Chondrocyte (in vitro differentiated cells): Measurements from ENCODE around the gene ATF6B. TPM values are rescaled to one million over a fixed set of nuclear protein-coding genes. Genes with fewer than 3 reads are reported as not detected.

Experiments
- DNase-seq: peaks from one replicate; pipeline ENCODE4 v3.0.0; 2021; ENCODE audit warnings: mixed read lengths, low spot score
- H3K27ac Mint-ChIP-seq: one replicate; pipeline ENCODE4 v1.8.0; 2021; ENCODE audit warnings: mild to moderate bottlenecking, moderate library complexity, mixed read lengths; ENCODE audit not compliant: unreplicated experiment
- H3K27me3 Mint-ChIP-seq: 2 replicates; pipeline ENCODE4 v1.8.0; 2021; ENCODE audit warnings: low read depth, mixed read lengths
- H3K36me3 Mint-ChIP-seq: 2 replicates; pipeline ENCODE4 v1.8.0; 2021; ENCODE audit warnings: low read depth, mixed read lengths
- H3K4me1 Mint-ChIP-seq: 2 replicates; pipeline ENCODE4 v1.8.0; 2021; ENCODE audit warnings: low read depth, mild to moderate bottlenecking, mixed read lengths
- H3K4me3 Mint-ChIP-seq: one replicate; pipeline ENCODE4 v1.8.0; 2021; ENCODE audit warnings: mild to moderate bottlenecking, moderate library complexity, mixed read lengths; ENCODE audit not compliant: unreplicated experiment
- H3K9me3 Mint-ChIP-seq: 2 replicates; pipeline ENCODE4 v1.8.0; 2021; ENCODE audit warnings: low read depth, mixed read lengths
- long read RNA-seq: library from polyadenylated mRNA; stranded (forward); transcript quantifications from one replicate; pipeline ENCODE4 v2.0.0, GENCODE V29; 2021
- total RNA-seq: library from RNA; stranded (reverse); gene quantifications from 3 replicates; pipeline ENCODE4 v1.2.1, GENCODE V29; 2021
- TF ChIP-seq, protein P1 (sequence below): fragments of 200-600 bp; sonication (generic); IDR thresholded peaks from 2 replicates; pipeline ENCODE4 v1.5.0; 2021; ENCODE audit warnings: antibody characterized with exemption, mild to moderate bottlenecking, moderate library complexity

The ATF6B gene
- 68.0 to 86.5 TPM (median 68.7 TPM) in 3 replicates for total RNA-seq
- long read RNA-seq, transcript ATF6B-210 (18 exons, 2,620 nt): major isoform, 5 of 13 reads
- long read RNA-seq, partial matches to known transcripts: 2 of 13 reads
- long read RNA-seq, other reads (novel, unspliced or antisense): 4 of 13 reads

DNA sequence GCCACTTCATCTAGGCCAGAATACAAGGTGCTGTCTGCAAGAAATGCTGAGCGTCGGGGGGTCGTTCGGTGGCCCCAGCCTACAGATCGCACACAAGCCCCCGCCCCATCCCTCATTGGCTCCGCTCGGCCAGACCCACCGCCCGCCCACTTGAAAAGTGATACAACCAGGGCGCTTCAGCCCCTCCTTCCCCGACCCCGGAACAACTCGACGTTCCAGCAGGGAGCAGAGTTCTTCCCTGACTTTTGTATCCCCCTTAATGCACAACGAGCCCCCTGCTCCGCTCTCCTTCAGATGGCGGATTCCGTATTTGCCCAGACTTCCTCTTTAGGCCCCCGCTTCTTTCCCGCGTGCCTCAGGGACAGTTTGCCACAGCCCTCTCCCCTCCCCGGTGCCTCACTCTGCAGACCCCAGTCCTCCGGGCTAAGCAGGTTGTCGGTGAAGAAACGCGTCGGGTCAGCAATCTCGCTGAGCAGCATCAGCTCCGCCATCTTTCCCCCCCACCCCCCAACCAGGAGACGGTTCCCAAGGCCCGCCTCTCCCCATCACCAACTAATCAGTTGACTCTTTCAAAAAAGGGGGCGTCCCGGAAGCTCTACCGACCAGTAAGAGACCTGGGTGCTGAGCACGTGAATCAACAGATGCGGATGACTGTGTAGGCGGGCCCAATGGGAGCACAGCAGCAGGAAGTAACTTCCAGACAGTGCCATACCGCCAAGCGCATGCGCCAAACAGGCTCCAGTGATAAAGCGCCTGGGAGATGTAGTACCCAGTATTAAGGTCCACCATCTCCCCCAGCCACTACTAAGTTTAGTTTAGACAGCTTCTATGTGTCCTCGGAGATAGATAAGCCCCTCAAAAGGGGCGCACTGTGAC is at the start of gene ATF6B:
TSS of gene ATF6B (minus strand) at position 530 of the 876 bp plus-strand sequence. CDS start at position 491, 39 bp downstream.
- H3K4me3 Mint-ChIP-seq: peak within 1 kb of the TSS; percentile 99
- peaks cover 9% of the 10 kb centered on the region for H3K36me3 Mint-ChIP-seq
- H3K9me3 Mint-ChIP-seq: no peaks in the 10 kb centered on the region
- peak within 1 kb of the TSS; percentile 99 for H3K27ac Mint-ChIP-seq
- peaks cover 34% of the 10 kb centered on the region for H3K4me1 Mint-ChIP-seq
- TF ChIP-seq, protein P1, sequence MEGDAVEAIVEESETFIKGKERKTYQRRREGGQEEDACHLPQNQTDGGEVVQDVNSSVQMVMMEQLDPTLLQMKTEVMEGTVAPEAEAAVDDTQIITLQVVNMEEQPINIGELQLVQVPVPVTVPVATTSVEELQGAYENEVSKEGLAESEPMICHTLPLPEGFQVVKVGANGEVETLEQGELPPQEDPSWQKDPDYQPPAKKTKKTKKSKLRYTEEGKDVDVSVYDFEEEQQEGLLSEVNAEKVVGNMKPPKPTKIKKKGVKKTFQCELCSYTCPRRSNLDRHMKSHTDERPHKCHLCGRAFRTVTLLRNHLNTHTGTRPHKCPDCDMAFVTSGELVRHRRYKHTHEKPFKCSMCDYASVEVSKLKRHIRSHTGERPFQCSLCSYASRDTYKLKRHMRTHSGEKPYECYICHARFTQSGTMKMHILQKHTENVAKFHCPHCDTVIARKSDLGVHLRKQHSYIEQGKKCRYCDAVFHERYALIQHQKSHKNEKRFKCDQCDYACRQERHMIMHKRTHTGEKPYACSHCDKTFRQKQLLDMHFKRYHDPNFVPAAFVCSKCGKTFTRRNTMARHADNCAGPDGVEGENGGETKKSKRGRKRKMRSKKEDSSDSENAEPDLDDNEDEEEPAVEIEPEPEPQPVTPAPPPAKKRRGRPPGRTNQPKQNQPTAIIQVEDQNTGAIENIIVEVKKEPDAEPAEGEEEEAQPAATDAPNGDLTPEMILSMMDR: no peak
- no peaks in the 10 kb centered on the region for H3K27me3 Mint-ChIP-seq
- DNase-seq: peak; percentile 99

DNA sequence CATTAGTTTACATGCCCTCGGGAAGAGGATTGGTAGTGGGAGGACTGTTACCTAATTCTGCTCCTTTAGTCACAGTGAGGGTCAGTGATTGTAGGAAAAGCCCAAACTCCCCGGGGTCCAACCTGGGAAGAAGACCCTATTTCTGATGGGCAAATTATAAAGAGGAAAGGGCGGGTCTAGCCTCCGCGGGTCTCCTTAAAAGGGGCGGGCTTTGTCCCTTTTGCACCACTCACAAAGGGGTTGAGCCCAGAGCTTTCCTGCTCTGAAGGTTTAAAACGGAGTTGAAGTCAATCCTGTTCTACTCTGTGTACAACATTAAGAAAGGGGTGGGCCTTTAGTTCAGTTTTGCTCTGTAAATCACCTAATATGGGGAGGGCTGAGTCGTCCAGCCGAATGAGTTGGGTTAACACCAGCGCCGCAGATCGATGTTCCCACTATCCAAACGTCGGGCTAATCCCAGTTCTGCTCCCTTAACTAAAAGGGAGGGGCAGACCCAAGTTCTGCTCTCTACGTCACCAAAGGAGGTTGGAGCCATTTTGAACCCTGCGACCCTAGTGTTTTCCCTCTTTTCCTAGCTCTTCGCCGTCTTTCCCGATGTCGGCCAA is 49.2 kb upstream of the ATF6B start:
- peaks cover 66% of the 10 kb centered on the region for H3K4me1 Mint-ChIP-seq
- TF ChIP-seq, protein P1: no peak
- H3K36me3 Mint-ChIP-seq: peaks cover 7% of the 10 kb centered on the region
- H3K9me3 Mint-ChIP-seq: no peaks in the 10 kb centered on the region
- H3K4me3 Mint-ChIP-seq: peak overlapping the region; percentile 81
- peak overlapping the region; percentile 94 for H3K27ac Mint-ChIP-seq
- H3K27me3 Mint-ChIP-seq: no peaks in the 10 kb centered on the region
- DNase-seq: peak; percentile 44

DNA sequence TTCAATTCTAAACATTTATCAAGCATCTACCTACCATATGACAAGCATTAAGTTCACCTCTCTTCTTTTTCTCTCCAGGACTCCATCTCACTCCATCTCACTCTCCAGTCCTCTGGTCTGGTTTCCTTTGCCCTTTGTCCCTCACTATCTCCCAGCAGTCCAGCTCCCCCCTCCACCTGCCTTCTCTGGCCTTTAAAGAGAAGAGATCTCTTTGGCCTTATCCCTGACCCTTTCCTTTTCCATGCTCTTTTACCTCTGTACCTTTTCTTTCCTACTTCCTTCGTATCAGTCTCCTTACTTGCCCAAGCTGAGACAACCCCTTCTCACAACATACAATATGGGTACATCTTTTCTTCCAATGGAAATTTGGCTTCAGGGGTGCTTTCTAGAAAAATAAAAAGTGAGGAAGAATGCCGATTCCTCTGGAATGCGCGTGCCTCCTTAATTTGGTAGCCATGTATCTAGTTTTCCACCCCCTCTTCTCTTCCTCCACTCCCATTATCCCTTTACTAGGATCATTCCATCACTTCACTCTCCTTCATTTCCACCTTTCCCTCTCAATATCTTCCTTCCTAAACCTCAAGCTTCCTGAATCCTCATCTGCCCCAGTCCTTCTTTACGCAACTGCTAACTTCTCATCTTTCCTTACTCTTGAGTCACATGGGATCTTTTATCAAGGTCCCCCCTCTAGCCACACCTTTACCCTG is 48.6 kb upstream of the ATF6B start:
- peak overlapping the region; percentile 81 for H3K4me3 Mint-ChIP-seq
- H3K27ac Mint-ChIP-seq: peak overlapping the region; percentile 94
- no peaks in the 10 kb centered on the region for H3K27me3 Mint-ChIP-seq
- no peaks in the 10 kb centered on the region for H3K9me3 Mint-ChIP-seq
- peaks cover 66% of the 10 kb centered on the region for H3K4me1 Mint-ChIP-seq
- peak; percentile 5 for DNase-seq
- TF ChIP-seq, protein P1: no peak
- peaks cover 7% of the 10 kb centered on the region for H3K36me3 Mint-ChIP-seq

DNA sequence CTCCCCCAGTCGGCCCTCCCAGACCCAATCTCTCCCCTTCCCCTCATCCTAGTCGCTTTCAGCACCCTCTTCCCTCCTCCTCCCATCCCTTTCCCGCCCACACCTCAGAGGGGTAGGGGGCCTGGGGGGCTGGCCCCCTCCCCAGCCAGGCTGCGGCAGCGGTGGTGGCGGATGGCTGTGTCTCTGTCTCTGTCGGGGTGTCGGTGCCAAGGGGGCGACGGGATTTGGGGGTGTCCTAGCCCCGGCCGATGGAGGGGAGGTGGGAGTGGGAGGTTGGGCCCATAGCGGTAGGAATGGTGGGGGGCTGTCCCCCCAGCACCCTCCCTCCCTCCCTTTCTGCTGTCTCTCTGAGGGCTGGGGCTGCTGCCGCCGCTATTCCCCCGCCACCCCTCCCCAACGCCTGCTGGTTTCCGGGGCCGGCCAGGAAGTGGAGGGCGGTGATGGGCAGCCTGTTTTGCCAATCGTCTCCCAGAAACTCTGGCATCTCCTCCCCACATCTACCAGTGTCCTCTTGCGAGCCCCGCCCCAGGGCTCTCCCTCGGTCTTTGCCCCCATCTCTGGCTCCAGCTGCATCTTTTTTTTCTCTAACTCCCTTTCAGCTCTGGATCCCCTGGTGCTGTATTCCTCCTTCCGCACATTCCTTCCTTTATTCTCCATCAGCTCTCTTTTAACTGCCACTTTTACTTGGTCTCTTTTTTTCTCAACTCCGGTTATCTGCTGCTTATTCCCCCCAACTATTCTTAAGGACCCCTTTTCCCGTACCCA is 47.8 kb upstream of the ATF6B start, which contains the start of gene AGPAT1:
TSS of gene AGPAT1 (minus strand) at position 374 of the 765 bp plus-strand sequence. CDS start 4,588 bp downstream, outside the sequence.
- Mint-ChIP-seq H3K9me3 (no peaks in the 10 kb centered on the region), H3K36me3 (peaks cover 11% of the 10 kb centered on the region), H3K4me3 (peak within 1 kb of the TSS; percentile 81), H3K4me1 (peaks cover 66% of the 10 kb centered on the region), H3K27me3 (no peaks in the 10 kb centered on the region), H3K27ac (peak within 1 kb of the TSS; percentile 94)
- TF ChIP-seq, protein P1: no peak
- peak; percentile 99 for DNase-seq
